ENCODE results near the gene FCHSD2. TPM values are rescaled to one million over a fixed set of nuclear protein-coding genes. Genes with fewer than 3 reads are reported as not detected.

Gene FCHSD2
- total and polyA plus RNA-seq, 3 experiments from 2014 or later = 21.2 to 28.3 (median 28.0) TPM

DNA sequence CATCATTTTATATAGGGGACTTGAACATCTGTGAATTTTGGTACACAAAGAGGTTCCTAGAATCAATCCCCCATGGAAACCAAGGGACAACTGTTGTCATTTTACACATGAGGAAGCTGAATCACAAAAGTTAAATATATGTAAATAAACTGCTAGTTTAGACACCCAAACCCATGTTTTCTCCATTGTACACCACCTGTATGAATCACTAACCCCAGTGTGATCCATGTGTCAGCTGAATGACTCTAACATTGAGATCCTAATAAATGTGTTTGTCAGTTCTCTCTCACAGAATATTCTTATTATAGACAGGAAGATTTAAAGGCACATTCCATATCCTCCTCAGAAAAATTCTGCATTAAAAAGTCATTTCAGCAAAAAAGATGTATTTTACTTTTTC is 244.6 kb downstream of the FCHSD2 start:
- Mint-ChIP-seq H3K27ac (no peak overlapping the region), H3K9me3 (no peaks in the 10 kb centered on the region), H3K36me3 (peaks cover 0 to 29% (median 5%) of the 10 kb centered on the region in 3 donors), H3K27me3 (no peaks in the 10 kb centered on the region), H3K4me1 (peaks cover 0 to 2% (median 0%) of the 10 kb centered on the region in 3 donors), H3K4me3 (no peak overlapping the region)
- ChIA-PET CTCF (no interaction called here), POLR2A (no interaction called here)
- H3K36me3 ChIP-seq (ENCODE audit: insufficient read depth, low read length) = no peaks in the 10 kb centered on the region
- H3K4me3 ChIP-seq (ENCODE audit: low read length) = no peak overlapping the region
- no peaks in the 10 kb centered on the region for H3K4me1 ChIP-seq (ENCODE audit: insufficient read depth, low read length)
- no peak for DNase-seq
- H3K27ac ChIP-seq (ENCODE audit: low read depth, low read length) = no peak overlapping the region
- H3K27me3 ChIP-seq (ENCODE audit: insufficient read depth, low read length, poor library complexity, severe bottlenecking) = no peaks in the 10 kb centered on the region
- H3K9me3 ChIP-seq (ENCODE audit: low read length) = no peaks in the 10 kb centered on the region

DNA sequence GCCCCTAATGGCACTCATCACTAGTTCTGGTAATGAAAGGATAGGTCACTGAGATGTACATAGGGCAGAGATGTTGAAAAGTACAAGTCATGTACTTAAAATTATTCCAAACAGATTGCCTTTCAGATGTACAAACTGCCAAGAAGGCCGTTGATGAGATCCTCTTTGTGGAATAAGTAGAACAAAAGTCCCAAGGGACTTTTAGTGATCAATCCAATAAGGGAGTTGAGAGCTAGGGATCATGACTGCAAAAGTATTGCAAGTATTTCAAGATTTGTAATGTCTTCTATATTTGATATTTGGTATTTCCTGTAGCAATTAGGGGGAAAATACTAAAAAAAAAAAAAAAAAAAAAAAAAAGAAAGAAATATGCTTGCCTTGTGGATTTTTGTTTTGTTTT is 245.7 kb downstream of the FCHSD2 start:
- Histone ChIP-seq H3K9me3 (ENCODE audit: low read length) (no peaks in the 10 kb centered on the region), H3K4me3 (ENCODE audit: low read length) (no peak overlapping the region), H3K36me3 (ENCODE audit: insufficient read depth, low read length) (no peaks in the 10 kb centered on the region), H3K27me3 (ENCODE audit: insufficient read depth, low read length, poor library complexity, severe bottlenecking) (no peaks in the 10 kb centered on the region), H3K27ac (ENCODE audit: low read depth, low read length) (no peak overlapping the region), H3K4me1 (ENCODE audit: insufficient read depth, low read length) (no peaks in the 10 kb centered on the region)
- H3K9me3 Mint-ChIP-seq = no peaks in the 10 kb centered on the region
- no peak overlapping the region for H3K27ac Mint-ChIP-seq
- peaks cover 0 to 25% (median 5%) of the 10 kb centered on the region in 3 donors for H3K36me3 Mint-ChIP-seq
- ChIA-PET CTCF (interaction anchor here (1.1 kb wide), 1 partner anchor 224 kb away, joined by 3 read pairs; no protein-coding TSS in a partner anchor), POLR2A (interaction anchor here (0.7 kb wide), 1 partner anchor 150 kb away, joined by 6 read pairs; no protein-coding TSS in a partner anchor)
- H3K4me3 Mint-ChIP-seq = no peak overlapping the region
- no peaks in the 10 kb centered on the region for H3K27me3 Mint-ChIP-seq
- no peak for DNase-seq
- H3K4me1 Mint-ChIP-seq = peaks cover 0 to 2% (median 0%) of the 10 kb centered on the region in 3 donors

DNA sequence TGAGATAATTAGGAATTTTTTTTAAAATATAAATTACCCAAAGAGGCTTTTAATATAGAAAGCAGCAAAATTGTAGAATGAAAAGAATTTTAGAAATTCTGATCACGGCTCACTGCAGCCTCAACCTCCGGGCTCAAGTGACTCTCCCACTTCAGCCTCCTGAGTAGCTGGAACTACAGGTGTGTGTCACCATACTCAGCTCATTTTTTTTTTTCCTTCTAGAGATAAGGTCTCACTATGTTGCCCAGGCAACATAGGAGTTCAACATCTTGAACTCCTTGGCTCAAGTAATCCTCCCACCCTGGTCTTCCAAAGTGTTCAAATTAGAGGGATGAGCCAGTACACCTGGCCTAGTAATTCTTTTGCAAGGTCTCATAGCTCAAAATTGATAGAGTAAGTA is 251.2 kb downstream of the FCHSD2 start:
- no peaks in the 10 kb centered on the region for H3K27me3 ChIP-seq (ENCODE audit: insufficient read depth, low read length, poor library complexity, severe bottlenecking)
- POLR2A ChIA-PET = no interaction called here
- H3K4me1 ChIP-seq (ENCODE audit: insufficient read depth, low read length) = no peaks in the 10 kb centered on the region
- H3K9me3 Mint-ChIP-seq = no peaks in the 10 kb centered on the region
- H3K27me3 Mint-ChIP-seq = no peaks in the 10 kb centered on the region
- H3K36me3 Mint-ChIP-seq = peaks cover 0 to 36% (median 13%) of the 10 kb centered on the region in 3 donors
- DNase-seq = no peak
- no peaks in the 10 kb centered on the region for H3K4me1 Mint-ChIP-seq
- no peak overlapping the region for H3K27ac Mint-ChIP-seq
- no peak overlapping the region for H3K4me3 Mint-ChIP-seq
- no peak overlapping the region for H3K4me3 ChIP-seq (ENCODE audit: low read length)
- H3K27ac ChIP-seq (ENCODE audit: low read depth, low read length) = no peak overlapping the region
- peaks cover 15% of the 10 kb centered on the region for H3K36me3 ChIP-seq (ENCODE audit: insufficient read depth, low read length)
- CTCF ChIA-PET = no interaction called here
- no peaks in the 10 kb centered on the region for H3K9me3 ChIP-seq (ENCODE audit: low read length)

DNA sequence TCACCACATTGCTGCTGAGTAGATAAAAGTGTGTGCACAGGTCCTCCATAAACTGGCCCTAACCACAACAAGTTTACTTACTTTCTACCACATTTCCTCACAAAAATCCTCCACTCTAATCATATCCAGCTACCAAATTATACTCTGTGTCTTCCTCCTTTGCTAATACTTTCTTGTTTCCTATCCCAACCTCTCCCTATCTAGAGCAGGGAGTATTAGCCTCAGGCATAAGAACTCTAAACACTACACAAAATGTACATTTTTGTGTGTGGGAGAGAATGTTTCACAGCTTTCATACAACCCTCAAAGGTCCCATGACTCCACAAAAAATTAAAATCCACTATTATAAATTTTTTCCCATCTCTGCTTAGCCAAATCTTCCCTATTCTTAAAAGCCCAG is 255.5 kb downstream of the FCHSD2 start:
- Mint-ChIP-seq H3K27me3 (no peaks in the 10 kb centered on the region), H3K27ac (peak overlapping the region in 3 of 8 donors; percentile 8 to 81 (median 17)), H3K9me3 (no peaks in the 10 kb centered on the region), H3K4me1 (no peaks in the 10 kb centered on the region), H3K4me3 (no peak overlapping the region), H3K36me3 (peaks cover 1 to 57% (median 20%) of the 10 kb centered on the region in 3 donors)
- peaks cover 16% of the 10 kb centered on the region for H3K36me3 ChIP-seq (ENCODE audit: insufficient read depth, low read length)
- ChIA-PET POLR2A (no interaction called here), CTCF (no interaction called here)
- DNase-seq = no peak
- no peaks in the 10 kb centered on the region for H3K27me3 ChIP-seq (ENCODE audit: insufficient read depth, low read length, poor library complexity, severe bottlenecking)
- no peak overlapping the region for H3K4me3 ChIP-seq (ENCODE audit: low read length)
- no peak overlapping the region for H3K27ac ChIP-seq (ENCODE audit: low read depth, low read length)
- H3K4me1 ChIP-seq (ENCODE audit: insufficient read depth, low read length) = no peaks in the 10 kb centered on the region
- no peaks in the 10 kb centered on the region for H3K9me3 ChIP-seq (ENCODE audit: low read length)

DNA sequence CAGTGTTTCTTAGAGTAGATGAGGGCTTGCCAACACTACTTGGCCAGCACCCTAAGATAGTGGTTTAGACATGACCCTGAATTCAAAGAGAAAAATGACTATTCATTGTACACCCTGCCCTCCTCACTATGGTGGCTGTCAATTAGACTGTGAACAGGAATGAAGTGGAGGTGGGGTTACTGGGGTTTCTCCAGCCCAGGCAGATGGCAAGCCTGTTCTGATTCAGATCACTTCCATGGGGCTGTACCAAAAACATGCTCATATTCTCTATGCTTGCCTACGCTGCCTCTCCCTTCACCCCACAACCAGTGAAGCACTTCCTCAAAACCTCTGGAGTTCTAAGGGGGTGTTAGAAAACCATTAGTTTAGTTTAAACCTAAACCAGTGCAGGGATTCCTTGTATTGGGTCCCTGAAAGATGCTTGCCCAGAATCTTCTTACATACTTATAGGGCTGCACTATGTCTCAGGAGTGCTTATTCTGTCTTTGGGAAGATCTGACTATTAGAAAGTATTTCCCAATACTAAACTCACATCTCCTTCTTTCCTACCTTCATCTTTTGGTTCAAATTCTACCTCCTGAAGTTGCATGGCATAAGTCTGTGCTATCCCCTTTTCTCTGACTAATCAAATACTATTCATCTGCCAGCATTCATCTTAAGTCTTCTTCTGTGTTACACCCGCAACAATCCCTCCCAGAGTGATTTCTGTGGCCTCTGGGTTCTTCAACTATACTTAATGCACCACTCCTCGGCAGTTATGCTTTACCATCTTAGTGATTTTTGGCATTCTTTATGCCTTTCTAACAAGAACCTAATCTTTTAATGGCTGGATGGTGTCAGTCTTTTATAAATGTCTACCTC is 256.1 kb downstream of the FCHSD2 start:
- Histone ChIP-seq H3K4me1 (ENCODE audit: insufficient read depth, low read length) (no peaks in the 10 kb centered on the region), H3K27ac (ENCODE audit: low read depth, low read length) (no peak overlapping the region), H3K36me3 (ENCODE audit: insufficient read depth, low read length) (peaks cover 16% of the 10 kb centered on the region), H3K9me3 (ENCODE audit: low read length) (no peaks in the 10 kb centered on the region), H3K4me3 (ENCODE audit: low read length) (no peak overlapping the region), H3K27me3 (ENCODE audit: insufficient read depth, low read length, poor library complexity, severe bottlenecking) (no peaks in the 10 kb centered on the region)
- Mint-ChIP-seq H3K27ac (peak overlapping the region in 5 of 8 donors; percentile 17 to 81 (median 58)), H3K27me3 (no peaks in the 10 kb centered on the region), H3K4me3 (no peak overlapping the region), H3K9me3 (no peaks in the 10 kb centered on the region), H3K36me3 (peaks cover 7 to 64% (median 26%) of the 10 kb centered on the region in 3 donors), H3K4me1 (no peaks in the 10 kb centered on the region)
- ChIA-PET CTCF (no interaction called here), POLR2A (no interaction called here)
- DNase-seq = no peak

DNA sequence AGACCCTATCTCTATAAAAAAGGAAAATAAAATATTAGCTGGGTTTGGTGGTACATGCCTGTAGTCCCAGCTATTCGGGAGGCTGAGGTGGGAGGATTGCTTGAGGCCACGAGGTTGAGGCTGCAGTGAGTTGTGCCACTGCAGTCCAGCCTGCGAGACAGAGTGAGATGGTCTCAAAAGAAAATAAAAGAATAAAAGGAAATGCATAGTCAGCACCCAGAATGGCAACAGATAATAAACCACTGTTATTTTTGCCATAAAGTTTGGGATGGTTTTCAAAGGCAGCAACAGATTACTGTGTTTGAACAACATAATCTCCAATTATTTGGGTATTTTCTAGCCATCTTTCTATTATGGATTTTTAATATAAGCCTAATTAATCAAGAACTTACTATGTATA is 266.0 kb downstream of the FCHSD2 start:
- Mint-ChIP-seq H3K4me1 (peaks cover 0 to 2% (median 1%) of the 10 kb centered on the region in 3 donors), H3K9me3 (peaks cover 0 to 4% (median 0%) of the 10 kb centered on the region in 5 donors), H3K4me3 (no peak overlapping the region), H3K36me3 (peaks cover 9 to 40% (median 20%) of the 10 kb centered on the region in 3 donors), H3K27me3 (peaks cover 0 to 1% of the 10 kb centered on the region in 2 donors), H3K27ac (no peak overlapping the region)
- Histone ChIP-seq H3K36me3 (ENCODE audit: insufficient read depth, low read length) (no peaks in the 10 kb centered on the region), H3K27ac (ENCODE audit: low read depth, low read length) (no peak overlapping the region), H3K4me1 (ENCODE audit: insufficient read depth, low read length) (no peaks in the 10 kb centered on the region), H3K9me3 (ENCODE audit: low read length) (no peaks in the 10 kb centered on the region), H3K4me3 (ENCODE audit: low read length) (no peak overlapping the region), H3K27me3 (ENCODE audit: insufficient read depth, low read length, poor library complexity, severe bottlenecking) (no peaks in the 10 kb centered on the region)
- ChIA-PET CTCF (no interaction called here), POLR2A (no interaction called here)
- no peak for DNase-seq

DNA sequence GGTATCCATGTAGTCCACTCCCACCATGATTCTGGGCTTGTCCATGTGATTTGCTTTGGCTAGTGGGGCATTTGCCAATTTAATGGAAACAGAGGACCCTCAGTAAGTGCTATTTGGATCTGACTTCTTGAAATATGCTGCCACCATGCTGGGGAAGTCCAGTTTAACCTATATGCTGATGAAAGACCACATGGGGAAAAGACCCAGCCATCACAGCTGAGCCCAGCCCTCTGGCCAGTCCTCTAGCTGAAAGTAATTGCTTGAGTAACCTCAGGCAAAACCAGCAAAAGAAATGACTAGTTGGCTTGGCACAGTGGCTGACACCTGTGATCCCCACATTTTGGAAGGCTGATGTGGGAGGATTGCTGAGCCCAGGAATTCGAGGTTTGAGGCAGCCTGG is 266.4 kb downstream of the FCHSD2 start:
- Mint-ChIP-seq H3K27ac (no peak overlapping the region), H3K4me3 (no peak overlapping the region), H3K4me1 (peaks cover 2 to 5% (median 3%) of the 10 kb centered on the region in 3 donors), H3K36me3 (peaks cover 8 to 37% (median 16%) of the 10 kb centered on the region in 3 donors), H3K9me3 (peaks cover 0 to 4% (median 0%) of the 10 kb centered on the region in 5 donors), H3K27me3 (peaks cover 0 to 1% of the 10 kb centered on the region in 2 donors)
- Histone ChIP-seq H3K27ac (ENCODE audit: low read depth, low read length) (no peak overlapping the region), H3K27me3 (ENCODE audit: insufficient read depth, low read length, poor library complexity, severe bottlenecking) (no peaks in the 10 kb centered on the region), H3K4me3 (ENCODE audit: low read length) (no peak overlapping the region), H3K36me3 (ENCODE audit: insufficient read depth, low read length) (no peaks in the 10 kb centered on the region), H3K4me1 (ENCODE audit: insufficient read depth, low read length) (no peaks in the 10 kb centered on the region), H3K9me3 (ENCODE audit: low read length) (no peaks in the 10 kb centered on the region)
- DNase-seq = no peak
- CTCF ChIA-PET = no interaction called here
- POLR2A ChIA-PET = no interaction called here

DNA sequence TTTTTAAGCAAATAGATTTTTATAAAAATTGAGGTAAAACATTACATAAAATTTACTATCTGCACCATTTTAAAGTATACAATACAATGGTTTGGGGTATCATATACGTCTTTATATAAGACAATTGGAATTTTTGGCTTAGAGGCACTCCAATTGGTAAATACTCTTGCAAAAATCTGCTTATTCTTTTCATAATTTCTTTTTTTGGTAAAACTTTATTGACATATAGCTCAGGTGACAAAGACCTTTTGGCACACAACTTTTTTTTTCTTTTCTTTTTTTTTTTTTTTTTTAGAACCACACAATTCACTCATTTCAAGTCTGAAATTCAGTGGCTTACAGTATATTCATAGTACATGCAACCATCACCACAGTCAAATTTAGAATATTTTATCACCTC is 270.1 kb downstream of the FCHSD2 start:
- H3K4me3 ChIP-seq (ENCODE audit: low read length) = no peak overlapping the region
- no peaks in the 10 kb centered on the region for H3K27me3 ChIP-seq (ENCODE audit: insufficient read depth, low read length, poor library complexity, severe bottlenecking)
- Mint-ChIP-seq H3K4me3 (no peak overlapping the region), H3K4me1 (peaks cover 14 to 17% (median 17%) of the 10 kb centered on the region in 3 donors), H3K36me3 (peaks cover 7 to 44% (median 9%) of the 10 kb centered on the region in 3 donors), H3K9me3 (no peaks in the 10 kb centered on the region), H3K27ac (no peak overlapping the region), H3K27me3 (peaks cover 0 to 1% of the 10 kb centered on the region in 2 donors)
- no peak for DNase-seq
- no peaks in the 10 kb centered on the region for H3K9me3 ChIP-seq (ENCODE audit: low read length)
- peaks cover 4% of the 10 kb centered on the region for H3K4me1 ChIP-seq (ENCODE audit: insufficient read depth, low read length)
- H3K27ac ChIP-seq (ENCODE audit: low read depth, low read length) = no peak overlapping the region
- ChIA-PET CTCF (no interaction called here), POLR2A (interaction anchor here (0.6 kb wide), 1 partner anchor 307 kb away, joined by 4 read pairs; no protein-coding TSS in a partner anchor)
- peaks cover 6% of the 10 kb centered on the region for H3K36me3 ChIP-seq (ENCODE audit: insufficient read depth, low read length)

Measured in CD8-positive, alpha-beta memory T cell (primary cell).